Measurements from ENCODE around the gene MRGPRD.

The MRGPRD gene

DNA sequence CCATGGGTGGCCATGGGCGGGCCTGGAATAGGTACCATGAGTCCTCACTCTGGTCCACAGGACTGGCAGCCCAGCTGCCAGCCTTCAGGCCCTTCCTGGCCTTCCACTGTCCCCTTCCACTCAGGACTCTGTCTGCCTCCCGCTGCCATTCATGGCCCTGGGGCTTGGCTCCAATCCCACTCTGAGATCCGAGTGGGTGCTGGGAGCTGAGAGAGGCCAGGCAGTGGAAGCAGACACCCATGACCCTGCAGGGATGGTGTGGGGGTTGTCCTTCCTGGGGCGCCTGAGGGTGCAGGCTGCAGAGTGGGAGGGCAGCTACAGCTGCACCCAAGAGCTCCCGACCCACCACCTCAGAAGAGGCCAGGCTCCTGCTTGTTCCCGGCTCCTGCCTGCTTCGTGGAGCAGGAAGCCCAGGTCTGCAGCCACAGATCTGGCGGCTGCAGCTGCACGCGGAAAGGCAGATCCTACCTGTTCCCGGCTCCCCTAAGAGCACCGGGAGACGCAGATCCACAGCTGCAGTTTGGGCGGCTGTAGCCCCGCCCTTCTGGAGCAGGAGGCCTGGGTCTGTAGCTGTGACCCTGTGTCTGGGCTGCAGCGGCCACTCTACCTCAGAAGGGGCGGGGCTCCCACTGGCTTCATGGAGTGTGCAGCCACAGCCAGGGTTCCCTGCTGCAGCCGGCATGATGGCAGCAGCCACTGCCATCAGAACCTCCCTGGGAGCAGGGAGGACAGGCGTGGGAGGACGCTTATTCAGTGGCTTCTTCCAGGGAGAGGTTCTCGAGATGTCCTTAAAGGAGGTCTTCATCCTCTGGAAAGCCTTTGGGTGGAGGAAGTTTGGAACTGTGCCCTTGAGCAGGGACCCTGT is 49.6 kb downstream of the MRGPRD start:
- no peak for DNase-seq (ENCODE audit: low spot score)

Measured in germinal center (tissue), 1 donor.